ENCODE results near the gene KRTAP25-1. TPM values are rescaled to one million over a fixed set of nuclear protein-coding genes. Genes with fewer than 3 reads are reported as not detected.

Gene KRTAP25-1
- total and polyA plus RNA-seq, 2 of the 8 experiments (the other 6 are each of a cell fraction or from before 2014, with no cell fraction given), result not detected

DNA sequence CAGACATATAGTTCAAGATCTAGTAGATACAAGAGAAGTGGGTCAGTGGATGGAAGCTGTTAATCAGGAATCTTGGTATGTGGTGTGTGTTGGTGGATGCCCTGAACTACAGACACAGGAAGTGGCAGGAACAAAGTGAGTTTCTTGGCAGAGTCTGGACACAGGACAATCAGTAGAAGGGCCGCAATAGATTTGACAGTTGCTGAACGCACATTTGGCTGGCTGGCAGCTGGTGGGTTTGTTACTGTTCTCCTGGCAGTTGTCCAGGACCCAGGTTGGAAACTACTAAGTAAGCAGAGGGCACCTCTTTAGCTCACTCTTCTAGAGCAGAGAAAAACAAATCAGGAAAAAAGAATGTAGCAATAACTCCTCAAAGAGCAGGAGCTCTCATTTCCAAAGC lies 17.6 kb upstream of the KRTAP25-1 start:
- Histone ChIP-seq H3K4me1 (replicated peaks in 1 of 4; ENCODE audit: control insufficient read depth in 3 of 4, insufficient read depth in 4 of 4, low read length in 3 of 4) (no peaks in the 10 kb centered on the region), H4K8ac (ENCODE audit: extremely low read depth, insufficient read depth, low read length) (no peak overlapping the region), H3K4ac (replicated peaks; ENCODE audit: insufficient read length, low read depth, low read length) (no peak overlapping the region), H2AFZ (ENCODE audit: low read length) (no peak overlapping the region), H2AK5ac (ENCODE audit: low read depth, low read length) (no peak overlapping the region), H3K23me2 (ENCODE audit: low read depth, low read length) (no peaks in the 10 kb centered on the region), H3K56ac (replicated peaks; ENCODE audit: insufficient read length, low read depth, low read length) (no peak overlapping the region), H3K27ac (ENCODE audit: low read depth, low read length) (no peak overlapping the region), H3K4me2 (ENCODE audit: insufficient read depth in 1 of 2, low read depth in 2 of 2, low read length in 2 of 2) (no peak overlapping the region), H3K18ac (ENCODE audit: extremely low read depth, low read length) (no peak overlapping the region), H3K23ac (ENCODE audit: insufficient read length) (no peak overlapping the region), H2BK12ac (ENCODE audit: low read depth, low read length) (no peak overlapping the region), H2BK15ac (ENCODE audit: low read length) (no peak overlapping the region), H3K9ac (replicated peaks in 1 of 4; ENCODE audit: extremely low read depth in 1 of 4, low read depth in 3 of 4, low read length in 3 of 4) (no peak overlapping the region), H3K36me3 (ENCODE audit: control insufficient read depth in 2 of 4, insufficient read depth in 4 of 4, low read length in 3 of 4) (no peaks in the 10 kb centered on the region), H4K5ac (ENCODE audit: insufficient read length, low read depth, low read length) (no peak overlapping the region), H2BK20ac (ENCODE audit: low read length) (no peak overlapping the region), H3K14ac (ENCODE audit: insufficient read length) (no peak overlapping the region), H3K79me1 (ENCODE audit: low read depth, low read length) (no peaks in the 10 kb centered on the region), H4K20me1 (replicated peaks in 1 of 2; ENCODE audit: control insufficient read depth in 1 of 2, insufficient read depth in 2 of 2, low read length in 2 of 2) (no peaks in the 10 kb centered on the region), H4K91ac (replicated peaks; ENCODE audit: insufficient read length, low read length) (no peak overlapping the region), H3K27me3 (replicated peaks in 1 of 4; ENCODE audit: control insufficient read depth in 3 of 4, extremely low read depth in 1 of 4, insufficient read depth in 3 of 4, low read length in 3 of 4) (no peaks in the 10 kb centered on the region), H3K9me3 (ENCODE audit: insufficient read depth in 2 of 2, low read depth in 1 of 2, low read length in 1 of 2) (no peaks in the 10 kb centered on the region), H2BK5ac (ENCODE audit: low read depth, low read length) (no peak overlapping the region), H2BK120ac (replicated peaks; ENCODE audit: low read depth, low read length) (no peak overlapping the region), H3K79me2 (ENCODE audit: control insufficient read depth in 1 of 2, insufficient read depth in 2 of 2, low read length in 2 of 2) (no peaks in the 10 kb centered on the region), H3K4me3 (ENCODE audit: extremely low read depth in 1 of 4, insufficient read depth in 2 of 4, low read depth in 3 of 4, low read length in 4 of 4) (no peak overlapping the region)
- WGBS, 2 experiments (ENCODE audit: extremely low coverage in 1 of 2, insufficient coverage in 1 of 2, insufficient read length in 1 of 2, insufficient replicate concordance in 2 of 2, low coverage in 1 of 2, low lambda C conversion rate in 2 of 2, missing lambda C conversion rate in 1 of 2), result 100% methylated on average over 2 of the region's 2 CpGs; no CpG with 5 or more reads in 1 of the 2 experiments
- FAIRE-seq (no peak), DNase-seq (ENCODE audit: low read depth in 1 of 2, low spot score in 2 of 2) (no peak)
- CTCF ChIA-PET (ENCODE audit: partially characterized antibody), result interaction anchor here (0.9 to 1.1 kb wide), 3 partner anchors 10 to 157 kb away, joined by 3 to 5 read pairs (median 4); partner anchors contain the start of gene KRTAP25-1
- POLR2A ChIA-PET (ENCODE audit: partially characterized antibody), result no interaction called here
- TF ChIP-seq, protein P1, sequence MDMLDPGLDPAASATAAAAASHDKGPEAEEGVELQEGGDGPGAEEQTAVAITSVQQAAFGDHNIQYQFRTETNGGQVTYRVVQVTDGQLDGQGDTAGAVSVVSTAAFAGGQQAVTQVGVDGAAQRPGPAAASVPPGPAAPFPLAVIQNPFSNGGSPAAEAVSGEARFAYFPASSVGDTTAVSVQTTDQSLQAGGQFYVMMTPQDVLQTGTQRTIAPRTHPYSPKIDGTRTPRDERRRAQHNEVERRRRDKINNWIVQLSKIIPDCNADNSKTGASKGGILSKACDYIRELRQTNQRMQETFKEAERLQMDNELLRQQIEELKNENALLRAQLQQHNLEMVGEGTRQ (IDR thresholded peaks at IDR 0.05; ENCODE audit: low read length), result no peak
- TF ChIP-seq HDAC2 (IDR thresholded peaks at IDR 0.05; ENCODE audit: borderline replicate concordance in 1 of 2, low read depth in 2 of 2, low read length in 2 of 2) (no peak), NANOG (IDR thresholded peaks at IDR 0.05; ENCODE audit: insufficient read depth, low read depth, low read length, poor library complexity, severe bottlenecking) (no peak), GABPA (IDR thresholded peaks at IDR 0.05; ENCODE audit: borderline replicate concordance, insufficient read depth, low read length) (no peak), CBX5 (IDR thresholded peaks at IDR 0.05; ENCODE audit: low read depth, low read length) (no peak), ASH2L (IDR thresholded peaks at IDR 0.05; ENCODE audit: low read length) (no peak), BRCA1 (IDR thresholded peaks at IDR 0.05; ENCODE audit: low read depth, low read length) (no peak), SRF (IDR thresholded peaks at IDR 0.05; ENCODE audit: low read depth, low read length) (no peak)
- TF ChIP-seq, protein P2, sequence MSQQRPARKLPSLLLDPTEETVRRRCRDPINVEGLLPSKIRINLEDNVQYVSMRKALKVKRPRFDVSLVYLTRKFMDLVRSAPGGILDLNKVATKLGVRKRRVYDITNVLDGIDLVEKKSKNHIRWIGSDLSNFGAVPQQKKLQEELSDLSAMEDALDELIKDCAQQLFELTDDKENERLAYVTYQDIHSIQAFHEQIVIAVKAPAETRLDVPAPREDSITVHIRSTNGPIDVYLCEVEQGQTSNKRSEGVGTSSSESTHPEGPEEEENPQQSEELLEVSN (IDR thresholded peaks at IDR 0.05), result no peak
- TF ChIP-seq, protein P3, sequence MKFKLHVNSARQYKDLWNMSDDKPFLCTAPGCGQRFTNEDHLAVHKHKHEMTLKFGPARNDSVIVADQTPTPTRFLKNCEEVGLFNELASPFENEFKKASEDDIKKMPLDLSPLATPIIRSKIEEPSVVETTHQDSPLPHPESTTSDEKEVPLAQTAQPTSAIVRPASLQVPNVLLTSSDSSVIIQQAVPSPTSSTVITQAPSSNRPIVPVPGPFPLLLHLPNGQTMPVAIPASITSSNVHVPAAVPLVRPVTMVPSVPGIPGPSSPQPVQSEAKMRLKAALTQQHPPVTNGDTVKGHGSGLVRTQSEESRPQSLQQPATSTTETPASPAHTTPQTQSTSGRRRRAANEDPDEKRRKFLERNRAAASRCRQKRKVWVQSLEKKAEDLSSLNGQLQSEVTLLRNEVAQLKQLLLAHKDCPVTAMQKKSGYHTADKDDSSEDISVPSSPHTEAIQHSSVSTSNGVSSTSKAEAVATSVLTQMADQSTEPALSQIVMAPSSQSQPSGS (IDR thresholded peaks at IDR 0.05; ENCODE audit: low read length), result no peak
